NCI-H524 (cell line): ENCODE results near the gene CCDC89.

ENCODE experiments used
- DNase-seq, 2 experiments: peaks; one replicate each; lab custom pipeline; 2025; lab: John Stamatoyannopoulos, UW

CCDC89 gene

GRCh38 chr11:85685820-85686459 lies at the start of gene CCDC89:
TSS of gene CCDC89 (minus strand) at chr11:85686195. CDS start at chr11:85686130, 65 bp downstream.
- peak; percentile 87 to 97 for DNase-seq

GRCh38 chr11:85732965-85733364 lies 47.0 kb upstream of the CCDC89 start:
- DNase-seq: no peak

- no peak for DNase-seq
Measured at GRCh38 chr11:85726381-85726780, 40.4 kb upstream of the CCDC89 start.

GRCh38 chr11:85725510-85726258 lies 39.7 kb upstream of the CCDC89 start:
- no peak for DNase-seq

- DNase-seq: no peak
Measured at GRCh38 chr11:85724748-85725465, 38.9 kb upstream of the CCDC89 start.

- no peak for DNase-seq
Measured at GRCh38 chr11:85723088-85723487, 37.1 kb upstream of the CCDC89 start.

GRCh38 chr11:85721191-85721590 lies 35.2 kb upstream of the CCDC89 start:
- no peak for DNase-seq

- DNase-seq: no peak
Measured at GRCh38 chr11:85718991-85719807, 33.2 kb upstream of the CCDC89 start.

- no peak for DNase-seq
Measured at GRCh38 chr11:85718126-85718943, 32.3 kb upstream of the CCDC89 start.

- no peak for DNase-seq
Measured at GRCh38 chr11:85717429-85717828, 31.4 kb upstream of the CCDC89 start.

- no peak for DNase-seq
Measured at GRCh38 chr11:85712953-85713352, 27.0 kb upstream of the CCDC89 start.

GRCh38 chr11:85710917-85711316 lies 24.9 kb upstream of the CCDC89 start:
- no peak for DNase-seq

- no peak for DNase-seq
Measured at GRCh38 chr11:85709941-85710702, 24.1 kb upstream of the CCDC89 start.

- no peak for DNase-seq
Measured at GRCh38 chr11:85705800-85706199, 19.8 kb upstream of the CCDC89 start.

- no peak for DNase-seq
Measured at GRCh38 chr11:85704967-85705366, 19.0 kb upstream of the CCDC89 start.

GRCh38 chr11:85699957-85700741 lies 14.2 kb upstream of the CCDC89 start:
- DNase-seq: no peak

GRCh38 chr11:85698195-85698594 lies 12.2 kb upstream of the CCDC89 start:
- no peak for DNase-seq

- DNase-seq: no peak
Measured at GRCh38 chr11:85697747-85698146, 11.8 kb upstream of the CCDC89 start.

- DNase-seq: no peak
Measured at GRCh38 chr11:85695546-85695945, 9.6 kb upstream of the CCDC89 start.
